Cardiac septum (tissue), 1 donor: ENCODE measurements around the gene ZNF345. TPM values are rescaled to one million over a fixed set of nuclear protein-coding genes. Genes with fewer than 3 reads are reported as not detected.
A peak's percentile ranks its signal among the peaks of the same experiment; 100 is the strongest.

Experiments used
- DNase-seq: peaks from one replicate; pipeline ENCODE4 v3.0.0-alpha.2; 2020; ENCODE audit warnings: low spot score
- intact Hi-C: fragments of 100-400 bp; cut with DNase I; formaldehyde crosslinking; loops from one replicate; pipeline ENCODE4 v1.14.0; 2022
- long read RNA-seq: library from polyadenylated mRNA; unstranded; transcript quantifications from one replicate; pipeline ENCODE4 v2.0.0, GENCODE V29; 2021
- total RNA-seq: library from RNA; stranded (reverse); fragmentation: NEBNext Ultra II Directional; extraction: Animal tissue kit (Norgen Biotek cat#: 25700); gene quantifications from one replicate; pipeline ENCODE4 v1.2.1, GENCODE V29; 2021
- donor health status: DM: no; HTN: no; CAD: no.

Gene ZNF345
- 2.7 TPM for total RNA-seq
- long read RNA-seq, partial matches to known transcripts: 1 of 7 reads
- long read RNA-seq, other reads (novel, unspliced or antisense): 6 of 7 reads

GRCh38 chr19:36850559-36851442 lies at the start of gene ZNF345:
Gene ZNF345 (plus strand): TSS chr19:36850876. CDS start chr19:36876831, 25,955 bp downstream.
- peak; percentile 94 for DNase-seq
- intact Hi-C loops: loop anchor here (1.0 to 5.0 kb wide), 3 partner anchors 12 to 78 kb away; partner anchors contain the start of genes ZNF568, ZNF790, ZNF829 and ZNF850

- intact Hi-C loops: no loop called here
- no peak for DNase-seq
Measured at GRCh38 chr19:36805364-36805763, 45.3 kb upstream of the ZNF345 start.

- intact Hi-C loops: no loop called here
- no peak for DNase-seq
Measured at GRCh38 chr19:36807029-36807428, 43.6 kb upstream of the ZNF345 start.

- DNase-seq: no peak
- intact Hi-C loops: no loop called here
Measured at GRCh38 chr19:36819130-36819630, 31.5 kb upstream of the ZNF345 start.

GRCh38 chr19:36821758-36822157 lies 28.9 kb upstream of the ZNF345 start:
- DNase-seq: no peak
- intact Hi-C loops: no loop called here

GRCh38 chr19:36833430-36833829 lies 17.2 kb upstream of the ZNF345 start:
- no peak for DNase-seq
- intact Hi-C loops: no loop called here

GRCh38 chr19:36837176-36837905 lies 13.3 kb upstream of the ZNF345 start:
- no peak for DNase-seq
- intact Hi-C loops: loop anchor here (5.0 kb wide), 2 partner anchors 65 to 265 kb away; partner anchors contain the start of genes ZNF529 and ZNF850

GRCh38 chr19:36837906-36838783 lies 12.5 kb upstream of the ZNF345 start, which contains the start of gene ZNF790:
Gene ZNF790 (minus strand): TSS chr19:36838387. CDS start chr19:36825619, 12,768 bp downstream.
- intact Hi-C loops: loop anchor here (1.0 to 5.0 kb wide), 3 partner anchors 12 to 266 kb away; partner anchors contain the start of genes ZNF345, ZNF529 and ZNF850
- peak; percentile 92 for DNase-seq

GRCh38 chr19:36838784-36839324 lies 11.8 kb upstream of the ZNF345 start:
- DNase-seq: no peak
- intact Hi-C loops: loop anchor here (1.0 to 5.0 kb wide), 3 partner anchors 11 to 267 kb away; partner anchors contain the start of genes ZNF345, ZNF529 and ZNF850

- no peak for DNase-seq
- intact Hi-C loops: no loop called here
Measured at GRCh38 chr19:36847968-36848367, 2.7 kb upstream of the ZNF345 start.

- peak; percentile 95 for DNase-seq
- intact Hi-C loops: loop anchor here (1.0 to 5.0 kb wide), 3 partner anchors 12 to 77 kb away; partner anchors contain the start of genes ZNF568, ZNF790, ZNF829 and ZNF850
Measured at GRCh38 chr19:36849701-36850558, 746 bp upstream of the ZNF345 start.

GRCh38 chr19:36851898-36852297 lies 1.2 kb downstream of the ZNF345 start:
- intact Hi-C loops: loop anchor here (2.0 to 5.0 kb wide), 2 partner anchors 65 to 79 kb away; partner anchors contain the start of genes ZNF568, ZNF829 and ZNF850
- DNase-seq: no peak

GRCh38 chr19:36876993-36877938 lies 26.6 kb downstream of the ZNF345 start:
- intact Hi-C loops: no loop called here

GRCh38 chr19:36891768-36892357 lies 41.2 kb downstream of the ZNF345 start:
- intact Hi-C loops: no loop called here

More at GRCh38 chr19:36876993-36877938, 26.6 kb downstream of the ZNF345 start:
- DNase-seq: no peak

GRCh38 chr19:36894849-36895383 lies 44.2 kb downstream of the ZNF345 start:
- DNase-seq: no peak
- intact Hi-C loops: no loop called here

More at GRCh38 chr19:36891768-36892357, 41.2 kb downstream of the ZNF345 start:
- no peak for DNase-seq

GRCh38 chr19:36898422-36898821 lies 47.7 kb downstream of the ZNF345 start:
- intact Hi-C loops: no loop called here

More at GRCh38 chr19:36898422-36898821, 47.7 kb downstream of the ZNF345 start:
- no peak for DNase-seq
